PC-3 (cell line): ENCODE results near the gene TPCN2.

ENCODE experiments used
- CTCF ChIP-seq: fragments of 300-600 bp; sonication (generic); conservative IDR thresholded peaks from 2 replicates; pipeline ENCODE4 v1.5.1; 2017; ENCODE audit warnings: antibody characterized with exemption, low read depth, mild to moderate bottlenecking, low read length
- EZH2 ChIP-seq: fragments of 300-600 bp; sonication (generic); IDR thresholded peaks from one replicate; pipeline ENCODE4 v1.6.1; 2017; ENCODE audit warnings: antibody characterized with exemption, mild to moderate bottlenecking, low read length; ENCODE audit not compliant: unreplicated experiment
- EZH2phosphoT487 ChIP-seq: fragments of 300-600 bp; sonication (generic); IDR thresholded peaks from 2 replicates; pipeline ENCODE4 v1.6.1; 2018; ENCODE audit warnings: mild to moderate bottlenecking, antibody characterized with exemption, low read length, borderline replicate concordance

DNA sequence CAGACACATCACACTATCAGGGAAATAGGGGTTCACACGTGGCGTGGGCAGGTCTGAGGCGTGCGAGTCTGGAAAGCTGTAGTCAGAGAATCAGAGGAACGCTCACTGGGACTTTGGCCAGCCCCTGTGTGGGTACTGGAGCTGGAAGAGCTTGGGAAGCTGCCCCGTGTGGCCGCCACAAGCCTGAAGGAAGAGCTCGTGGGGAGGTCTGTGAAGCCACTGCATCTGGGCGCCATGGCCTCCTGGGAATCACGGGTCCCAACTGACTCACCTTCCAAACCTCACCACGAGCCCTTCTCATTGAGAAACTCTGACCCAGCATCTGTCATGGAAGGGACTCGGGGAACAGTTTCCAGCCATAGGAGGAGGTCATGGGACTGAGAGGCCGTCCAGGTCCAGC, 29.8 kb upstream of the TPCN2 start:
- TF ChIP-seq CTCF, result no peak
- TF ChIP-seq EZH2, result no peak
- no peak for TF ChIP-seq EZH2phosphoT487
